CD4-positive, alpha-beta T cell treated with Interleukin-6 for 4 hours (primary cell): ENCODE results near the gene WBP2.
"Not testable (repeated sequence)": the region's sequence is repeated elsewhere in the genome, so short reads cannot be mapped to it uniquely, and the experiment has no call there.

ENCODE experiments used
- DNase-seq: peaks from one replicate; pipeline ENCODE4 v3.0.0-alpha.2; 2020; ENCODE audit warnings: mixed read lengths

Gene WBP2

GRCh38 chr17:75888484-75888883 is 33.3 kb upstream of the WBP2 start:
- DNase-seq: no peak

GRCh38 chr17:75885860-75886259 is 30.7 kb upstream of the WBP2 start:
- not testable (repeated sequence) for DNase-seq

GRCh38 chr17:75885431-75885830 is 30.3 kb upstream of the WBP2 start:
- no peak for DNase-seq

GRCh38 chr17:75881678-75882454 is 26.7 kb upstream of the WBP2 start:
- no peak for DNase-seq

GRCh38 chr17:75880266-75880665 is 25.1 kb upstream of the WBP2 start:
- no peak for DNase-seq

GRCh38 chr17:75878174-75878998 is 23.3 kb upstream of the WBP2 start, which contains the start of gene TRIM47:
TSS of gene TRIM47 (minus strand) at chr17:75878581. CDS start at chr17:75878548, 33 bp downstream.
- no peak for DNase-seq

GRCh38 chr17:75877752-75878173 is 22.6 kb upstream of the WBP2 start:
- DNase-seq: peak; percentile 80

- peak; percentile 50 for DNase-seq
Observed at GRCh38 chr17:75876938-75877751, 22.0 kb upstream of the WBP2 start.

- peak; percentile 93 for DNase-seq
Observed at GRCh38 chr17:75876190-75876937, 21.2 kb upstream of the WBP2 start.

- no peak for DNase-seq
Observed at GRCh38 chr17:75875940-75876189, 20.7 kb upstream of the WBP2 start.

GRCh38 chr17:75875182-75875939 is 20.2 kb upstream of the WBP2 start:
- no peak for DNase-seq

- DNase-seq: no peak
Observed at GRCh38 chr17:75874323-75875181, 19.4 kb upstream of the WBP2 start.

GRCh38 chr17:75873587-75874322 is 18.6 kb upstream of the WBP2 start:
- DNase-seq: no peak

- DNase-seq: peak; percentile 78
Observed at GRCh38 chr17:75872434-75873351, 17.6 kb upstream of the WBP2 start.

- not testable (repeated sequence) for DNase-seq
Observed at GRCh38 chr17:75870228-75870627, 15.1 kb upstream of the WBP2 start.

- DNase-seq: no peak
Observed at GRCh38 chr17:75869282-75870141, 14.4 kb upstream of the WBP2 start.

- DNase-seq: not testable (repeated sequence)
Observed at GRCh38 chr17:75868730-75869281, 13.7 kb upstream of the WBP2 start.
